Measurements from ENCODE around the gene SLC25A38. TPM values are rescaled to one million over a fixed set of nuclear protein-coding genes. Genes with fewer than 3 reads are reported as not detected.

The SLC25A38 gene, protein sequence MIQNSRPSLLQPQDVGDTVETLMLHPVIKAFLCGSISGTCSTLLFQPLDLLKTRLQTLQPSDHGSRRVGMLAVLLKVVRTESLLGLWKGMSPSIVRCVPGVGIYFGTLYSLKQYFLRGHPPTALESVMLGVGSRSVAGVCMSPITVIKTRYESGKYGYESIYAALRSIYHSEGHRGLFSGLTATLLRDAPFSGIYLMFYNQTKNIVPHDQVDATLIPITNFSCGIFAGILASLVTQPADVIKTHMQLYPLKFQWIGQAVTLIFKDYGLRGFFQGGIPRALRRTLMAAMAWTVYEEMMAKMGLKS
- 33.4 and 46.9 TPM in 2 replicates for total RNA-seq

GRCh38 chr3:39383045-39383880 is at the start of gene SLC25A38:
TSS of gene SLC25A38 (plus strand) at chr3:39383370. CDS start at chr3:39383725, 355 bp downstream.

DNA sequence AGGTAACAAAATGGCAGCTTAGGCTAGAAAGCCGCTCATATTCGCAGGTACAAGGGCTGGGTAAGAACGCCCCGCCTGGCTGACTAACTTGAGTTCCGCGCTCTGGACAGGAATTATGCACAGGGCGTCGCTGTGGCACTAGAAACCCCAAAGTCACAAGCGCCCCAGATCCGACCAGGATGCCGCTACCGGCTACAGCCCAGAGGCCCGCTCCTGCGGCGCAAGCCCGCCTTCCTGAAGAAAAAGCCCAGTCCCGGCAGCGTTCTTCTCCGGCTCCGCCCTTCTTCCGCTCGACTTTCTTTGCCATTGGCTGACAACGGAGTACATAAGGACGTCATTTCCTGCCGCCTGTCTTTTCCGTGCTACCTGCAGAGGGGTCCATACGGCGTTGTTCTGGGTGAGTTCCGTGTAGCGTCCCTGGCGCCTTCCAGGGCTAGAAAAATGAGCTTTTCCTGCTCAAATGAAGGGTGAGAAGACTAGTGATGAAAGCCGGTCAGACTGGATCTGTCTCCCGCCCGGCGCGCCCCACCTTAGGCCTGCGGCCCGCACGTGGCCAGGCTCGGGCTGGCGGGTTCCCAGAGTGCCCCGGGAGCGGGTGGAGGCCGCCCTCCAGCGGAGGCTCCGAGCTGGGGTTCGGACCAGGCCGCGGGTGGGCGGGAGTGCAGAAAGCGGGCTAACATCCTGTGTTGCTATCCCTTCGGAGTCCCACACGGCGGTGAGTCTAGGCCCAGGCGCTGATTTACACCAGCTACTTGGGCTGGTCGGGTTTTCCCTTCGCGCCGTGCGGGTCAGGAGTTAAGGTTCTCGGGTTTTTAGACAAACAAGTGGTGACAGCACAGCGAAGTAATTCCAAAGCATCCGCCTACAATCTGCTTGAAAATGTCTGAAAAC is 23.4 kb downstream of the SLC25A38 start, which contains the start of gene RPSA:
Gene RPSA (plus strand): TSS at position 353 of the 891 bp plus-strand sequence. CDS start 934 bp downstream, outside the sequence.

Other genes with a start within 250 kb of the SLC25A38 start
- gene CSRNP1, start 229.8 kb upstream of the SLC25A38 start, total RNA-seq = 4.4 and 11.0 TPM in 2 replicates
- 0.26 TPM in 1 of 2 replicates, not detected in the other for gene XIRP1, start 190.8 kb upstream of the SLC25A38 start, total RNA-seq
- not detected in 2 replicates for gene CX3CR1, start 103.3 kb upstream of the SLC25A38 start, total RNA-seq
- gene CCR8, start 53.7 kb upstream of the SLC25A38 start, total RNA-seq = not detected in 2 replicates
- 2,557 and 3,027 TPM in 2 replicates for gene RPSA, start 23.4 kb downstream of the SLC25A38 start, total RNA-seq
- gene MOBP, start 84.3 kb downstream of the SLC25A38 start, total RNA-seq = not detected in 2 replicates

Measured in pericardium fibroblast (primary cell).